ENCODE results near the gene CDKL1.
"Not testable (repeated sequence)": the region's sequence is repeated elsewhere in the genome, so short reads cannot be mapped to it uniquely, and the experiment has no call there.

Gene CDKL1

GRCh38 chr14:50387548-50387947 is 9.1 kb downstream of the CDKL1 start:
- DNase-seq: no peak

DNA sequence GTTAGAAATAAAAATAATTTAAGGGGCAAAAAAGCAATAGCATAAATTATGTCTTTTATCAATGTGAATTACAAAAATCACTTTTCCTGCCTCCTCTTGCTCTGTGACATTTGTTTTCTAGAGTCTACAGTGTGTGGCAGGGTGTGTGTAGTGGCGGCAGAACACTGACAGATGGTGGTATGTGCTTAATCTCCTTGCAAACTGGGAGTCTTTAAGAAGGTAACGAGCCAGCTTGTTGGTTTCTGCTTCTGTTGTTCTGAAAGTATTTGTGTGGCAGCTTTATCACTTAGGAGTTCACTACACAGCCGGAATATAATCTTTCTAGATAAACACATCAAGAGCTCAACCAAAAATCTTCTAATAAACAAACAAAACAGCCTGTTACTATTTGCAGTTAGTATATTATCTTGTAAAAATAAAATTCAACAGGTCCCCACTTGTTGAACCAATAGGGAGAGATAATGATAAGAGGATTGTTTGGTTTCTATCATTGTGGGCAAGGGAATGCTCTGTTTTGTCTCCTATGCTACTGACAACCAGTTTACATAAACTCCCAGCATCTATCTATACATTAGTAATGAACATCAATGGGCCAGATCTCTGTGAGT is 13.0 kb downstream of the CDKL1 start:
- no peak for DNase-seq

GRCh38 chr14:50381823-50382287 is 14.8 kb downstream of the CDKL1 start:
- DNase-seq: no peak

- DNase-seq: no peak
Observed at GRCh38 chr14:50381008-50381407, 15.7 kb downstream of the CDKL1 start.

DNA sequence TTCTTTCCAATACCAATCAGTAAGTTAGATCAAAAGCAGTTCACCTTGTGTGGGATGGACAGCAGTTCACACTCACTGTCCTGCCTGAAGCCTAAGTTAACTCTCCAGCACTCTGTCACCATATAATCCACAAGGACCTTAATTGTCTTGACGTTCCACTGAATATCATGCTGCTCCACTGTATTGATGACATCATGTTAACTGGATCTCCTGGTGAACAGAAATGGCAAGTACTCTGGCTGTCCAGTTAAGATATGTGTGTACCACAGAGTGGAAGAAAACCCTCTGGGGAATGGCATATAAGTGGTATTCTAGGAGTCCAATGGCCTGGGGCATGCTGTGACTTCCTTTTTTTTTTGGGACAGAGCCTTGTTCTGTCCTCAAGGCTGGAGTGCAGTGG is 16.2 kb downstream of the CDKL1 start:
- no peak for DNase-seq

DNA sequence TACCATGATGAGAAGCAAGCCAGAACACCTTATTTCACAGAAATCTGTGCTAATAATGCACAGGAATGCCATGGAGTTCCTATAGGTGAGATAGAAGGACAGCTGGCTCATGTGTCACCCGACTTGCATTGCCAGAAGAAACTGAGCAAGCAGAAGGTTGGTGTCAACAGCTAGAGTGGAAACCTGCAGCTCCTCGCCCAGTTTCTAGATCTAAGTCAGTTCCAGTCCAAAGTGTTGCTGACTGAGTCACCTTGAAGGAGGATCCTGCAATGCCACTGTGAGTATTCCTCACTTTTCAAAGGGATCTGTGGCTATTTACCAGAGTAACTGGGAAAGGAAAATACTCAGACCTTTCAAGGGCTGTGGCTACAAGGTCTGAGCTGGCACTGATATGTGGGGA is 17.1 kb downstream of the CDKL1 start:
- no peak for DNase-seq

DNA sequence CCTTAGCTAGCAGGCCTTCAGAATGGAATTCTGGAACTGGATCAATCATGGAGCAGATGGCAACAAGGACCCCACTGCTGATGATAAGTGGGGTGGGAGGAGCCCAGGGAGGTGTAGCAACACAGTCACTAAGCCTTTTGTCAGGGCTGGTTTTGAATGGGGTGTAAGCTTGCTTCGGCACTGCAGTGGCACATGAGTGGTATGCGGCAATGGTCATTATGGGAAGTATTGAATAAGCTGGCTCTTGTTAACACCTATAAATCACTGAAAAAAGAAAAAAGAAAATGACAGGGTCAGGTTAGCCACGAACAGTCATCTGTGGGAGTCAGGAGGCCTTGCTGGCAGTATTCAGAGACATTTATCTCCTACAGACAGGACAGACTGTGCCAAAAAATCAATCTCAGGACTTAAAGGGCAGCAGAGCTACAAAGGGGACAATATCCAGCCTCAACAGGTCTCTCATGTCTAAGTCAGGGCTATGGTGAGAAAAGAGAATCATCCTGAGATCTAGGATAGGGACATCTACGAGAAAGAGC is 19.1 kb downstream of the CDKL1 start:
- DNase-seq: no peak

- DNase-seq: no peak
Observed at GRCh38 chr14:50375760-50376159, 20.9 kb downstream of the CDKL1 start.

- no peak for DNase-seq
Observed at GRCh38 chr14:50373959-50374358, 22.7 kb downstream of the CDKL1 start.

GRCh38 chr14:50371546-50371945 is 25.1 kb downstream of the CDKL1 start:
- DNase-seq: no peak

DNA sequence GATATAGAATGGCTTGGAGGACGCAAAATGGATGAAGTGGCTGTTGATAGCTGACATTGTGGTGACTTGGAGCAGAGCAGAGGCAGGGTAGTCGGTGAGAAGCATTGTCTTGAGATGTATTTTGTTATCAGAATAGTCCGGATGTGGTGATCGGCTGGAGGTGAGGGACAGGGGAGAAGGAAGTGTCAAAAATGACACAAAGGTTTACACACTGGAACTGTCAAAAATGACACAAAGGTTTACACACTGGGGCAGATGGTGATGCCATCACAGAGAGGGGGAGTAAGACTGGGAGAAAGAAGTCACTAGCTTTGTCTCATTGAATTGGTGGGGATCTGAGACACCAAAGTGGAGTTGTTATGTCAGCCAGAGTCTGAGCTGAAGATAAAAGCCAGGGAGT is 30.1 kb downstream of the CDKL1 start:
- no peak for DNase-seq

GRCh38 chr14:50366115-50366514 is 30.6 kb downstream of the CDKL1 start:
- DNase-seq: no peak

- not testable (repeated sequence) for DNase-seq
Observed at GRCh38 chr14:50365572-50365971, 31.1 kb downstream of the CDKL1 start.

GRCh38 chr14:50364792-50365191 is 31.9 kb downstream of the CDKL1 start:
- DNase-seq: no peak

GRCh38 chr14:50363714-50364111 is 33.0 kb downstream of the CDKL1 start:
- no peak for DNase-seq

DNA sequence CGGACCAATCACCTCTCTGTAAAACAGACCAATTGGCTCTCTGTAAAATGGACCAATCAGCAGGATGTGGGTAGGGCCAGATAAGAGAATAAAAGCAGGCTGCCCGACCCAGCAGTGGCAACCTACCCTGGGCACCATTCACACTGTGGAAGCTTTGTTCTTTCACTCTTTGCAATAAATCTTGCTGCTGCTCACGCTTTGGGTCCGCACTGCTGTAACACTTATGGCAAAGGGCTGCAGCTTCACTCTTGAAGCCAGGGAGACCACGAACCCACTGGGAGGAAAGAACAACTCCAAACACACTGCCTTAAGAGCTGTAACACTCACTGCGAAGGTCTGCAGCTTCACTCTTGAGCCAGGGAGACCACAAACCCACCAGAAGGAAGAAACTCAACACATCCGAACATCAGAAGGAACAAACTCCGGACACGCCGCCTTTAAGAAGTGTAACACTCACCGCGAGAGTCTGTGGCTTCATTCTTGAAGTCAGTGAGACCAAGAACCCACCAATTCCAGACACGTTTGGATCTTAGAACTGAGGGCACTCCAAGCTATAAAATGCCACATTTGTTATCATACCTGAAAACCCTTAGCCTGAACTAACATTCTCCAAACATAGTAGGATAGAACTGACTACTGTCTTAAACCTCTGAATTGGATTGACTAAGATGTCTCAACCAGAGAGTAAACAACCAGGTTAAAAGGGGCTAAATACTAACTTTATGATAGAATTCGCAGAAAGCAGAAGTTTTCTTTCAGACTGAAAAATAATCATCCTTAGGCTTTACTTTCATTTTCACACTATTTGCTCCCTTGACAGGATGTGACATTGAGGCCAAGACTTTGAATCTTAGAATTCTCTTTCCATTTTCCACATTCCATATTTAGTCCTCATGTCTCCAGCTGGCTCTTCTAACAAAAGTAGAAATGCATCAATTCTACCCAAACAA is 33.6 kb downstream of the CDKL1 start:
- no peak for DNase-seq

DNA sequence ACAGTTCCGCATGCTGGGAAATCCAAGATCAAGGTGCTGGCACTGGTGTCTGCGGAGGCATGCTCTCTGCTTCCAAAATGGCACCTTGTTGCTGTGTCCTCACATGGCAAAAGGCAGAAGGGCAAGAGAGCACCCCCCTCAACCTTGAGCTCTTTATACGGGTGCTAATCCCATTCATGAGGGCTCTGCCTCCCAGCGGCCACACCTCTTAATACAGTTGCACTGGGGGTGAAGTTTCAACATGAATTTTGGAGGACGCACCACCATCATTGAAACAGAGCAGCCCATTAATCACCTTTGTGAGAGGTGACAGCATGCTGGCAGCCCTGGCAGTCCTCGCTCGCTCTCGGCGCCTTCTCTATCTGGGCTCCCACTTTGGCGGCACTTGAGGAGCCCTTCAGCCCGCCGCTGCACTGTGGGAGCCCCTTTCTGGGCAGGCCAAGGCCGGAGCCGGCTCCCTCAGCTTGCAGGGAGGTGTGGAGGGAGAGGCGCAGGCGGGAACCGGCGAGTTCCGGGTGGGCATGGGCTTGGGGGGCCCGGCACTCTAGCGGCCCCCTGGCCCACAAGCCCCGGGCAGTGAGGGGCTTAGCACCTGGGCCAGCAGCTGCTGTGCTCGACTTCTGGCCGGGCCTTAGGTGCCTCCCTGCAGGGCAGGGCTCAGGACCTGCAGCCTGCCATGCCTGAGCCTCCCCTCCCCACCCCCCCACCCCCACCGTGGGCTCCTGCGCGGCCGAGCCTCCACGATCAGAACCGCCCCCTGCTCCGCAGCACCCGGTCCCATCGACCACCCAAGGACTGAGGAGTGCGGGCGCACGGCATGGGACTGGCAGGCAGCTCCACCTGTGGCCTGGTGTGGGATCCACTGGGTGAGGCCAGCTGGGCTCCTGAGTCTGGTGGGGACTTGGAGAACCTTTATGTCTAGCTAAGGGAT is 34.9 kb downstream of the CDKL1 start:
- not testable (repeated sequence) for DNase-seq

- no peak for DNase-seq
Observed at GRCh38 chr14:50360851-50361250, 35.8 kb downstream of the CDKL1 start.

DNA sequence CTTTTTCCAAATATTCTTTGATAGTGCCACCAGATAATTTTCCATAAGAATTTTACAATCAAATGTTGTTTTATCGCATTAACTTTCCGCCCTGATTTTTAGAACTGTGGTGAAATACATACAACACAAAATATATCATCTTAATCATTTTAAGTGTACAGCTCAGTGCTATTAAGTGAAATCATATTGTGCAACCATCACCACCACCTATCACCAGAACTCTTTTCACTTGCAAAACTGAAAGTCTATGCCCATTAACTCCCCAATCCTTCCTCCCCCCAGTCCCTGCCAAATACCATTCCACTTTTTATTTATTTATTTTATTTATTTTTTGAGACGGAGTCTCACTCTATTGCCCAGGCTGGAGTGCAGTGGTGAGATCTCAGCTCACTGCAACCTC is 36.6 kb downstream of the CDKL1 start:
- DNase-seq: no peak

DNA sequence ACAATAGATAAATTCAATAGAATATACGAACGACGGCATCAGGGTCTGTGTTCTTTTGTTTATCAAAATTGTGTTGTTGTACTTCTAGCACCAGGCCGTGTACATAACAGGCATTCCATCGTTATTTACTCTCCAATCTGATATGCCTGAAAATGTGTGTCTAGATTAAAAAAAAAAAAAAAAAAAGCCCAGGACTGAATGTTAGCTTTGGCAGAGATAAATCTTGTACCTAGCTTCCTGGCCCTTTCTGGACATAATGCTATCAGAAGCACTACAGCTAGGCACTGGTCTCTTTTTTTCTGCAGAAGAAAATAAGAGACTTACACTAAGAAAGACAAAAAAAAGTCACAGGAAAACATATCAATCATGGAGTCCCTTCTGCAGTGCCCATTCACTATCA is 37.0 kb downstream of the CDKL1 start:
- no peak for DNase-seq

- no peak for DNase-seq
Observed at GRCh38 chr14:50357753-50358395, 38.8 kb downstream of the CDKL1 start.

DNA sequence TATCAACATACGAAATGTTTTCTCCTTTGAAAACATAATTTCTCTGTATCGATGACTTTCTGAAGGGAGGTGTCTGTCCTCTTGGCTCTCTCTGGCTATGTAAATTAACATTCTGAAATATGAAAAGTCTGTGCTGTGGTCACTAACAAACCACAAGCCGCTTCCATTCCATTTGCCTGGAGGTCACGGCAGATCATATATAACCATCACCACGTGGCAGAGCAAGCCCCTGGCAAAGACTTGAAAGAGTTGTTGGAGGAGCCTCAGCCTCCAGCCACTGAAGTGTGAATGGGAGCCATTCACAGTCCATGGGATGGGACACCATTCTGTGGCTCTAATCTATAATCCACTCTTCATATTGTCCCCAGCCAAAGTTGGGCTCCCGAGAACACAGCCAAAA is 39.6 kb downstream of the CDKL1 start:
- DNase-seq: peak; percentile 63
